ENCODE measurements around the gene LRATD1.

- no peak for TF ChIP-seq EP300 (IDR thresholded peaks at IDR 0.05)
- TF ChIP-seq CTCF (IDR thresholded peaks at IDR 0.05), result no peak
- TF ChIP-seq POLR2A (IDR thresholded peaks at IDR 0.05), result no peak
Measured at GRCh38 chr2:14587119-14587518, 45.4 kb upstream of the LRATD1 start.
